GM13976 (cell line): ENCODE results near the gene RPP38.

ENCODE experiments used
- DNase-seq: peaks from one replicate; pipeline ENCODE4 v3.0.0; 2012; ENCODE audit warnings: low spot score
- in situ Hi-C: fragments of 300-500 bp; cut with MboI; formaldehyde crosslinking; loops from one replicate; pipeline ENCODE4 v1.12.0; 2022; ENCODE audit warnings: low sequenced_read_pairs, mixed read lengths, inconsistent platforms; ENCODE audit not compliant: unreplicated experiment
- TF ChIP-seq, protein P1 (sequence below): IDR thresholded peaks from 2 replicates; pipeline ENCODE4 v1.5.1; 2012; ENCODE audit warnings: borderline replicate concordance, mild to moderate bottlenecking; ENCODE audit not compliant: insufficient read depth; ENCODE audit errors: extremely low read depth, missing control alignments, control extremely low read depth

RPP38 gene

DNA sequence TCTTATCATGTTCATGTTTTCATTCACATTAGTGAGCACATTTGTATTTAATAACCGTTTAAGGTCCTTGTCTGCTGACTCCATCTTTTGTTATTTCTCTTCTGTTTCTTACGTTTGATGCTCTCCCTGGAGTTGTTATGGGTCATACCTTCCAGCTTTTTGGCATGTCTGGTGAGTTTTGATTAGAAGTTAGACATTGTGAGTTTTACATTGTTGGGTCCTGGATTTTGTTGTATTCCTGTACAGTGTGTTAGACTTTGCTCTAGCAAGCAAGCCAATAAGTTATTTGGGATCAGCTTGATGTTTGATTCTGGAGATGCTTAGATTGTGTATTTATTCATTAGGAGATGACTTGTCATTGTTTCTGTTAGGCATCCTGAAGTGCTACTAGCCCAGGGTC lies 36.5 kb upstream of the RPP38 start:
- in situ Hi-C loops = no loop called here
- TF ChIP-seq, protein P1, sequence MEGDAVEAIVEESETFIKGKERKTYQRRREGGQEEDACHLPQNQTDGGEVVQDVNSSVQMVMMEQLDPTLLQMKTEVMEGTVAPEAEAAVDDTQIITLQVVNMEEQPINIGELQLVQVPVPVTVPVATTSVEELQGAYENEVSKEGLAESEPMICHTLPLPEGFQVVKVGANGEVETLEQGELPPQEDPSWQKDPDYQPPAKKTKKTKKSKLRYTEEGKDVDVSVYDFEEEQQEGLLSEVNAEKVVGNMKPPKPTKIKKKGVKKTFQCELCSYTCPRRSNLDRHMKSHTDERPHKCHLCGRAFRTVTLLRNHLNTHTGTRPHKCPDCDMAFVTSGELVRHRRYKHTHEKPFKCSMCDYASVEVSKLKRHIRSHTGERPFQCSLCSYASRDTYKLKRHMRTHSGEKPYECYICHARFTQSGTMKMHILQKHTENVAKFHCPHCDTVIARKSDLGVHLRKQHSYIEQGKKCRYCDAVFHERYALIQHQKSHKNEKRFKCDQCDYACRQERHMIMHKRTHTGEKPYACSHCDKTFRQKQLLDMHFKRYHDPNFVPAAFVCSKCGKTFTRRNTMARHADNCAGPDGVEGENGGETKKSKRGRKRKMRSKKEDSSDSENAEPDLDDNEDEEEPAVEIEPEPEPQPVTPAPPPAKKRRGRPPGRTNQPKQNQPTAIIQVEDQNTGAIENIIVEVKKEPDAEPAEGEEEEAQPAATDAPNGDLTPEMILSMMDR = no peak
- DNase-seq = no peak

DNA sequence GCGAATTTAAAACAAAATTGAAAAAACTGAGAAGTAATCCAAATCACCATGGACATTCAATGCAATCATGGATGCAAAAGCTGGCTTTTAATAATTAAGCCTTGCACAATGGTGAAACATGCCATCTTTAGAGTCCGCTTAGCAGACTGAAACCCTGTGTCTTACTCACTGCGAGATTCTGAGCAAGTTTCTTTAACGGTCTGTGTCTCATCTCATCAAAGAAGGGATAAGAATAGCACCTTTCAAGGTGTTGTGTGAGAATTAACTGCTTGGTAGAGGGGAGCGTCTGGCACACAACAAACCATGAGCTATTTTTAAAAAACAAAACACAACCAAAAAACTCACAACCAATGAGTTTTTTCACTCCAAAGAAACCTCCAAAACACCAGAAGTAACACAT lies 30.0 kb upstream of the RPP38 start:
- TF ChIP-seq, protein P1 = no peak
- in situ Hi-C loops = no loop called here
- no peak for DNase-seq

DNA sequence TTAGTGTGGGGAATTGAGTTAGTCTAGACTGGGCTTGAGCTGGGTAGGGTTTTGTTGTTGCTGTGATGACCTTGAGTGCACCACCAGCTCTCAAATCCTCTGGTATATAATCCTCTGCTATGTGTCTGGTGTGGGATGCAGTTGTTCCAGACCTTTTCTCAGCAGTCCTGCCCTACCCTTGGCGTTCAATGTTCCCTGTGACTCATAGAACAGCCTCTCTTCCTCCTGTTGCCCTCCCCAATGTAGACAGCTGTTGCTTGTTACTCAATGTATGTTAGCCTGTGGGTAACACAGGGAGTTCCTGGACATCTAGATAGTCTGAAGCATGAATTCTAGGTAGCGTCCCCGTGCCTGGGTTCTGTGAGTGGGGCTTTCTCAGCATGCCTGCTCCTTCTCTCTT lies 28.4 kb upstream of the RPP38 start:
- TF ChIP-seq, protein P1 = no peak
- no peak for DNase-seq
- in situ Hi-C loops = no loop called here

DNA sequence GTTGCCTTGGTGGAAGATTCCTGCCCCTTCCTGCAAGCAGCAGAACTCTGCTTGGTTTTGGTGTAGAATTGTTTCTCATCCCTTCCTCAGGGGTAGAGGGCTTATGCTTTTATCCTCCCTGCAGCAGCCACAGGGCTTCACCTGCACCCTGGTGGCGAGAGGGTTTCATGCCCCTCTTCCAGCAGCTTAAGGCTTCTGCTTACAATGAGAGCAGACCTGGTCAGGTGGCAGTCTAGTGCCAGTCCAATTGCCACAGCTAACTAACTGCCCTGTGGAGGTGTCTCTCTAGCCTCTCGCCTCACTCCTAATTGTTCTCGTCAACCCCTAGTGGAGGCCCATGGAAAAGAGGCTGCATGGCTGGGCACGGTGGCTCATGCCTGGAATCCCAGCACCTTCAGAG lies 27.9 kb upstream of the RPP38 start:
- DNase-seq = no peak
- TF ChIP-seq, protein P1 = no peak
- in situ Hi-C loops = no loop called here

DNA sequence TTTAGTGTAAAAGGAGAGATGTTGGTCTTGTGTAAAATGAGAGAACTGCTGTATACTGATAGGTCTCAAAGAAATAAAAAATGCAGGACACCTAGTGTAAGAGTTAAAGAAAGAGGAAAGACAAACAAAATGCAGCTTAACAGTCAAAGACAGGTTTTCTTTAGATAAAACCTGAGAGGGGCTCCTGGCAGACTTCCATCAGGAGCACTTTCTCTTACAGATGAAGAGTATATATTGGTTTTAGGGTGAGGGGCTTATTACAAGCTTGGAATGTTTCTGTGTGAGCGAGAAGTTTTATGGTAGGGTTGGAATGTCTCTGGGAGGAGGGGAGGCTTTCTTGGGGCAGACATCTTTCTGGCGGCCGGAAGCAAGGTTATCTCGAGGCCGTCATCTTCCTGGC lies 24.8 kb upstream of the RPP38 start:
- DNase-seq = no peak
- TF ChIP-seq, protein P1 = no peak
- in situ Hi-C loops = no loop called here

DNA sequence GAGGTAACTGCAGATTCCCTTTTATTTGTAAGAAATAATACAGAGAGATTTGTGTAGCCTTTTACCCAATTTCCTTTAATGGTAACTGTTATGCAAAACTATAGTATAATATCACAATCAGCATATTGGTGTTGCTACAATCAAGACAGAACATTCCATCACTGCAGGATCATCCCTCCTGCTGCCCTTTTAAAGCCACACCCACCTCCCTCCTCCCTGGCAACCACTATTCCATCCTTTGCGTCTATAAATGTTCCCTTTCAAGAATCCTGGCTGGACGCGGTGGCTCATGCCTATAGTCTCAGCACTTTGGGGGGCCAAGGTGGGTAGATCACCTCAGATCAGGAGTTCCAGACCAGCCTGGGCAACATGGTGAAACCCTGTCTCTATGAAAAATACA lies 21.7 kb upstream of the RPP38 start:
- TF ChIP-seq, protein P1 = no peak
- in situ Hi-C loops = no loop called here

More for the DNA sequence above, 21.7 kb upstream of the RPP38 start:
- DNase-seq = no peak
